ENCODE data around the gene SCAMP2. TPM values are rescaled to one million over a fixed set of nuclear protein-coding genes. Genes with fewer than 3 reads are reported as not detected.
A peak's percentile ranks its signal among the peaks of the same experiment; 100 is the strongest.

SCAMP2 gene
- total RNA-seq, 1 experiment from 2014 or later = 97.4 TPM

- intact Hi-C loops (cut with micrococcal nuclease; ENCODE audit: unreplicated experiment) = no loop called here
- Mint-ChIP-seq H3K27me3 (ENCODE audit: insufficient read depth, unreplicated experiment) (no peaks in the 10 kb centered on the region), H3K4me3 (ENCODE audit: unreplicated experiment) (no peak overlapping the region), H3K36me3 (ENCODE audit: insufficient read depth, unreplicated experiment) (peaks cover 31% of the 10 kb centered on the region), H3K9me3 (ENCODE audit: unreplicated experiment) (no peaks in the 10 kb centered on the region), H3K4me1 (ENCODE audit: low read depth, unreplicated experiment) (peaks cover 11% of the 10 kb centered on the region), H3K27ac (ENCODE audit: unreplicated experiment) (no peak overlapping the region)
- ChIA-PET POLR2A (interaction anchor here (0.5 kb wide), 1 partner anchor 351 kb away, joined by 3 read pairs; the partner anchor contains the start of gene ARID3B), CTCF (interaction anchor here (0.7 kb wide), 1 partner anchor 46 kb away, joined by 4 read pairs; no protein-coding TSS in a partner anchor)
- no peaks in the 10 kb centered on the region for H3K27me3 ChIP-seq (replicated peaks; ENCODE audit: control insufficient read depth, insufficient read depth, low read length)
- H3K4me1 ChIP-seq = 0 out of 2 replicates have a peak, but pooled peaks cover 6% of the 10 kb centered on the region
- no peak overlapping the region for H3K4me3 ChIP-seq (ENCODE audit: low read depth, low read length)
- TF ChIP-seq CTCF (IDR thresholded peaks at IDR 0.05; ENCODE audit: insufficient read depth in 1 of 2, low read depth in 1 of 2, low read length in 1 of 2, severe bottlenecking in 1 of 2, unreplicated experiment in 1 of 2) = no peak
- DNase-seq = no peak
- no TSS peak for BruUV-seq (replicated peaks)
- H3K9me3 ChIP-seq = no peaks in the 10 kb centered on the region
- H3K36me3 ChIP-seq (ENCODE audit: control insufficient read depth, insufficient read depth, low read length) = no peaks in the 10 kb centered on the region
Observed at GRCh38 chr15:74892313-74892712, 19.1 kb upstream of the SCAMP2 start.

GRCh38 chr15:74891469-74891868 is 18.3 kb upstream of the SCAMP2 start:
- intact Hi-C loops (cut with micrococcal nuclease; ENCODE audit: unreplicated experiment) = no loop called here
- 0 out of 2 replicates have a peak, but pooled peaks cover 6% of the 10 kb centered on the region for H3K4me1 ChIP-seq
- Mint-ChIP-seq H3K36me3 (ENCODE audit: insufficient read depth, unreplicated experiment) (peaks cover 23% of the 10 kb centered on the region), H3K4me1 (ENCODE audit: low read depth, unreplicated experiment) (peaks cover 11% of the 10 kb centered on the region), H3K27ac (ENCODE audit: unreplicated experiment) (no peak overlapping the region), H3K27me3 (ENCODE audit: insufficient read depth, unreplicated experiment) (no peaks in the 10 kb centered on the region), H3K9me3 (ENCODE audit: unreplicated experiment) (no peaks in the 10 kb centered on the region), H3K4me3 (ENCODE audit: unreplicated experiment) (peak overlapping the region; percentile 45)
- H3K27me3 ChIP-seq (replicated peaks; ENCODE audit: control insufficient read depth, insufficient read depth, low read length) = no peaks in the 10 kb centered on the region
- DNase-seq = no peak
- H3K36me3 ChIP-seq (ENCODE audit: control insufficient read depth, insufficient read depth, low read length) = no peaks in the 10 kb centered on the region
- CTCF ChIA-PET = interaction anchor here (0.6 kb wide), 1 partner anchor 951 kb away, joined by 6 read pairs; no protein-coding TSS in a partner anchor
- TF ChIP-seq CTCF (IDR thresholded peaks at IDR 0.05; ENCODE audit: insufficient read depth in 1 of 2, low read depth in 1 of 2, low read length in 1 of 2, severe bottlenecking in 1 of 2, unreplicated experiment in 1 of 2) = no peak
- POLR2A ChIA-PET = no interaction called here
- H3K9me3 ChIP-seq = no peaks in the 10 kb centered on the region
- no TSS peak for BruUV-seq (replicated peaks)
- H3K4me3 ChIP-seq (ENCODE audit: low read depth, low read length) = no peak overlapping the region

GRCh38 chr15:74890665-74890960 is 17.4 kb upstream of the SCAMP2 start:
- H3K36me3 ChIP-seq (ENCODE audit: control insufficient read depth, insufficient read depth, low read length) = no peaks in the 10 kb centered on the region
- H3K27ac Mint-ChIP-seq (ENCODE audit: unreplicated experiment) = peak overlapping the region; percentile 64
- BruUV-seq (replicated peaks) = no TSS peak
- H3K4me1 ChIP-seq = peaks cover 11% of the 10 kb centered on the region; the same call in 1 of the 2 replicates
- CTCF ChIA-PET = interaction anchor here (1.2 to 2.6 kb wide), 2 partner anchors 11 to 120 kb away, joined by 5 to 22 read pairs; no protein-coding TSS in a partner anchor
- no peak for TF ChIP-seq CTCF (IDR thresholded peaks at IDR 0.05; ENCODE audit: insufficient read depth in 1 of 2, low read depth in 1 of 2, low read length in 1 of 2, severe bottlenecking in 1 of 2, unreplicated experiment in 1 of 2)
- no peaks in the 10 kb centered on the region for H3K27me3 ChIP-seq (replicated peaks; ENCODE audit: control insufficient read depth, insufficient read depth, low read length)
- intact Hi-C loops (cut with micrococcal nuclease; ENCODE audit: unreplicated experiment) = loop anchor here (1.0 kb wide), 2 partner anchors 11 to 17 kb away; partner anchors contain the start of gene SCAMP2
- no peaks in the 10 kb centered on the region for H3K9me3 Mint-ChIP-seq (ENCODE audit: unreplicated experiment)
- H3K36me3 Mint-ChIP-seq (ENCODE audit: insufficient read depth, unreplicated experiment) = peaks cover 22% of the 10 kb centered on the region
- peaks cover 11% of the 10 kb centered on the region for H3K4me1 Mint-ChIP-seq (ENCODE audit: low read depth, unreplicated experiment)
- POLR2A ChIA-PET = interaction anchor here (0.6 kb wide), 1 partner anchor 1088 kb away, joined by 4 read pairs; no protein-coding TSS in a partner anchor
- peak overlapping the region; percentile 75 for H3K4me3 Mint-ChIP-seq (ENCODE audit: unreplicated experiment)
- H3K4me3 ChIP-seq (ENCODE audit: low read depth, low read length) = peak overlapping the region; percentile 95
- no peaks in the 10 kb centered on the region for H3K27me3 Mint-ChIP-seq (ENCODE audit: insufficient read depth, unreplicated experiment)
- no peak for DNase-seq
- H3K9me3 ChIP-seq = no peaks in the 10 kb centered on the region
